NCI-H2227 (cell line): ENCODE measurements around the gene RRAGD.
A peak's percentile ranks its signal among the peaks of the same experiment; 100 is the strongest.

ENCODE experiments used
- DNase-seq: peaks from one replicate; lab custom pipeline; 2025; ENCODE audit not compliant: unreplicated experiment; lab: John Stamatoyannopoulos, UW

Gene RRAGD

GRCh38 chr6:89375427-89376267, 36.4 kb downstream of the RRAGD start:
- DNase-seq, result peak; percentile 72

GRCh38 chr6:89372506-89372901, 39.6 kb downstream of the RRAGD start:
- DNase-seq, result no peak

- DNase-seq, result peak; percentile 62
Observed at GRCh38 chr6:89371849-89372505, 40.1 kb downstream of the RRAGD start.

GRCh38 chr6:89368999-89369398, 43.1 kb downstream of the RRAGD start:
- DNase-seq, result no peak

GRCh38 chr6:89368107-89368506, 44.0 kb downstream of the RRAGD start:
- DNase-seq, result peak; percentile 75

- DNase-seq, result no peak
Observed at GRCh38 chr6:89364586-89364985, 47.5 kb downstream of the RRAGD start.

GRCh38 chr6:89361171-89361570, 50.9 kb downstream of the RRAGD start:
- no peak for DNase-seq

- no peak for DNase-seq
Observed at GRCh38 chr6:89360415-89360999, 51.6 kb downstream of the RRAGD start.

- no peak for DNase-seq
Observed at GRCh38 chr6:89359561-89359960, 52.5 kb downstream of the RRAGD start.

GRCh38 chr6:89357390-89357789, 54.7 kb downstream of the RRAGD start:
- no peak for DNase-seq

- DNase-seq, result no peak
Observed at GRCh38 chr6:89356642-89357170, 55.4 kb downstream of the RRAGD start.

GRCh38 chr6:89355511-89356194, 56.4 kb downstream of the RRAGD start:
- DNase-seq, result no peak

- DNase-seq, result no peak
Observed at GRCh38 chr6:89353702-89354392, 58.2 kb downstream of the RRAGD start.

- no peak for DNase-seq
Observed at GRCh38 chr6:89353118-89353556, 58.9 kb downstream of the RRAGD start.

GRCh38 chr6:89352278-89353117, 59.6 kb downstream of the RRAGD start, which contains the start of gene UBE2J1:
TSS of gene UBE2J1 (minus strand) at chr6:89352722. CDS start at chr6:89352569, 153 bp downstream.
- peak; percentile 87 for DNase-seq

- DNase-seq, result no peak
Observed at GRCh38 chr6:89351671-89352277, 60.3 kb downstream of the RRAGD start.

- no peak for DNase-seq
Observed at GRCh38 chr6:89350281-89350966, 61.6 kb downstream of the RRAGD start.

- no peak for DNase-seq
Observed at GRCh38 chr6:89348372-89348771, 63.7 kb downstream of the RRAGD start.

GRCh38 chr6:89347825-89348224, 64.2 kb downstream of the RRAGD start:
- peak; percentile 10 for DNase-seq
